ENCODE data around the gene DCC. TPM values are rescaled to one million over a fixed set of nuclear protein-coding genes. Genes with fewer than 3 reads are reported as not detected.

Gene DCC
- total and polyA plus RNA-seq, 2 of the 8 experiments (the other 6 are each of a cell fraction or from before 2014, with no cell fraction given) = 0.14 to 1.4 TPM

GRCh38 chr18:52615321-52615720 is 275.3 kb downstream of the DCC start (continued):
- TF ChIP-seq, protein P1, sequence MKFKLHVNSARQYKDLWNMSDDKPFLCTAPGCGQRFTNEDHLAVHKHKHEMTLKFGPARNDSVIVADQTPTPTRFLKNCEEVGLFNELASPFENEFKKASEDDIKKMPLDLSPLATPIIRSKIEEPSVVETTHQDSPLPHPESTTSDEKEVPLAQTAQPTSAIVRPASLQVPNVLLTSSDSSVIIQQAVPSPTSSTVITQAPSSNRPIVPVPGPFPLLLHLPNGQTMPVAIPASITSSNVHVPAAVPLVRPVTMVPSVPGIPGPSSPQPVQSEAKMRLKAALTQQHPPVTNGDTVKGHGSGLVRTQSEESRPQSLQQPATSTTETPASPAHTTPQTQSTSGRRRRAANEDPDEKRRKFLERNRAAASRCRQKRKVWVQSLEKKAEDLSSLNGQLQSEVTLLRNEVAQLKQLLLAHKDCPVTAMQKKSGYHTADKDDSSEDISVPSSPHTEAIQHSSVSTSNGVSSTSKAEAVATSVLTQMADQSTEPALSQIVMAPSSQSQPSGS (IDR thresholded peaks at IDR 0.05; ENCODE audit: low read length) = no peak
- TF ChIP-seq BRCA1 (IDR thresholded peaks at IDR 0.05; ENCODE audit: low read depth, low read length) = no peak
- TF ChIP-seq SAP30 (IDR thresholded peaks at IDR 0.05; ENCODE audit: insufficient read depth, insufficient replicate concordance, low read length) = no peak
- no peak for TF ChIP-seq SIN3A (conservative IDR thresholded peaks at IDR 0.05 in 1 of 2, IDR thresholded peaks at IDR 0.05 in 1 of 2; ENCODE audit: low read depth in 1 of 2, low read length in 2 of 2)
- TF ChIP-seq PHF8 (conservative IDR thresholded peaks at IDR 0.05; ENCODE audit: low read depth, low read length) = no peak
- no peak for TF ChIP-seq FOSL1 (IDR thresholded peaks at IDR 0.05; ENCODE audit: insufficient read depth, low read depth, low read length)
- no peak for TF ChIP-seq NRF1 (IDR thresholded peaks at IDR 0.05; ENCODE audit: low read depth, low read length)
- TF ChIP-seq RFX5 (IDR thresholded peaks at IDR 0.05; ENCODE audit: borderline replicate concordance, low read depth, low read length) = no peak

Data from H1 (cell line).